HK-2 (cell line): ENCODE measurements around the gene ETFB.

ENCODE experiments used
- DNase-seq: peaks from one replicate; pipeline ENCODE4 v3.0.0-alpha.2; 2018; ENCODE audit not compliant: unreplicated experiment

ETFB gene

GRCh38 chr19:51351266-51351990, 14.8 kb downstream of the ETFB start:
- no peak for DNase-seq

DNA sequence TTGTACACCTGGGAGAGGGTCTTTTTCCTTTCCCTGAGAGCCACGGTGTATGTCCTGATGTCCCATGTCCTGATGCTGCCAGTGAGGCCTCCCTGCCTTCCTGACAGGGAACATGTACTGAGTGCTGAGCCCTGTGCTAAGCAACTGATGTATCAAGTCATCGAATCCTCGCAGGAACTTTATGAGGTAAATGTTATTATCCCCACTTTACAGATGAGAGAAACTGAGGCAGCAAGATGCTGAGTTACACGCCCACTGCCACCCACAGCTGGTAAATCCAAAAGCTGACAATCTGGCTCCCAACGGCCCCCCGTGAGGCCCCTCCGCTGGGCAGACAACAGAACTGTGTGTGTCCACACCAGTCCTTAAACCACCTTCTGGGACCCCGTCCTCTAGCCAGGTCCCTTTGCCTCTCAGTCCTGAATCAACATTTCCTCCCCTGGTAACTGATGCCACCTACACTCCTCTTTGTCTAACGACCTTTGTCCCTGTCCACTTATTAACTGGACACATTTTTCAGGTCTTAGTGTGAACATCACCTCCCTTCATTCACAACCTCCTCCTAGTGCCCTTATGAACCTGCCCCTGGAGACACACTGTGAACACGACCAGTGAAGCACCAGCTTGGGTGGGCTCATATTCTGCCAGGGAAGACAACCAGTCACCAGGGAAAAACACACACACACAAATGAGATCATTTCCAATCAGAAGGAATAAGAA, 18.8 kb downstream of the ETFB start:
- no peak for DNase-seq

DNA sequence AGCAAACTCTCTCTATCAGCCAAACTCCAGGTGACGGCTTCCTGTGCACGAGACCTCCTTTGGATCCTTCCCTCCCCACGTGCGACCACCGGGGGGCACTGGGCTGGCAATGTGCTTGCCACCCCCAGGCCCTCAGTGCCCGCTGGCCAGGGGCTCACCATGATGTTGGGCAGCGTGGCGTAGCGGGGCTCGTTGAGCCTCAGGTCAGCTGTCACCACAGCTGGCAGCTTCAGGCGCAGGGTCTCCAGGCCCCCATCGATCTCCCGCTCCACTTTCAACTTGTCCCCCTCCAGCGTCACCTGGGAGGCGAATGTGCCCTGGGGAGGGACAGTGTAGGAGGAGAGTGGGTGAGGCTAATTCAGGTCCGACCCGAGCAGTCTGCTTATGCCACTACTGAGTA, 19.4 kb downstream of the ETFB start:
- no peak for DNase-seq

- DNase-seq = no peak
These were observed 21.0 kb downstream of the ETFB start for GRCh38 chr19:51345076-51345620.

GRCh38 chr19:51342631-51343569, 23.3 kb downstream of the ETFB start:
- no peak for DNase-seq

- DNase-seq = no peak
These were observed 24.1 kb downstream of the ETFB start, which contains the start of gene VSIG10L for GRCh38 chr19:51341976-51342580. Gene VSIG10L (minus strand): TSS chr19:51342139. CDS start chr19:51342124, 15 bp downstream.

GRCh38 chr19:51341066-51341465, 25.1 kb downstream of the ETFB start:
- DNase-seq = no peak

GRCh38 chr19:51339687-51340656, 26.2 kb downstream of the ETFB start:
- DNase-seq = peak; percentile 100

DNA sequence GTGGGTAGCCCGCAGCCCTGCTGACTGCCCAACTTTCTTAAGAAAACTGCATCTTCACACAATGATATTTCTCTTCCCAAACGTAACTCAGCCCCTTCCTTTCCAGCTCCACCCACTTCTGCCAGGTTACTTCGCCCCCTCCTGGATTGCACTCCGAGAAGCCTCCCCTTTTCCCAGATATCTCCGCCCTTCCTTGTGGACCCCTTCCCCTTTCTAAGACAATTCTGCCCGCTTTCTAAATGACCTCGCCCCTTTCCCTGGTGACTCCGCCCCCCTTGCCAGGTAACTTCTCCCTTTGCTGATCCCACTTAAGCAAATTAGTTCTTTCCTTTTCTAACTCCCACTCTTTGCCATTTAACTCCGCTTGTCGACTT, 26.9 kb downstream of the ETFB start:
- DNase-seq = no peak

- DNase-seq = peak; percentile 85
These were observed 27.4 kb downstream of the ETFB start for GRCh38 chr19:51338563-51339312.

- no peak for DNase-seq
These were observed 28.2 kb downstream of the ETFB start for GRCh38 chr19:51337861-51338562.

- no peak for DNase-seq
These were observed 28.9 kb downstream of the ETFB start for GRCh38 chr19:51337141-51337860.

GRCh38 chr19:51333836-51334460, 32.2 kb downstream of the ETFB start:
- no peak for DNase-seq

- no peak for DNase-seq
These were observed 34.5 kb downstream of the ETFB start for GRCh38 chr19:51331716-51332115.

- DNase-seq = no peak
These were observed 35.0 kb downstream of the ETFB start for GRCh38 chr19:51331193-51331592.

DNA sequence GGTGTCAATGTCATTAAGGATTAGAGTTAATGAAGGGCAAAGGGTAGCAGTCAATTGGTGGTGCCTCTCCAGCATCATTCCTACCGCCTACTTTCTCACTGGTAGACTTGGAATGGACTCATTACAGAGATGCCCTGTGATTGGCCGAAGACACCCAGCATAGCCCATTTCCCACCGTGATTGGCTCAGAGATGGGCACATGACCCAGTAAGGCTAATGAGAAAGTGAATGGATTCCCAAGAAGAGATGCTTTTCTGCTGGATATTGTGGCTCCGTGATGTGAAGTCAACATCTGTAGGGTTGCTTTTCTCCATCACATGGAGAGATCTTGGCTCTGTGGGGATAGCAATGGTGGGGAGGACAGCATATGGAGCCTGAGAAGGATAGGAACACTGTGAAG, 35.8 kb downstream of the ETFB start:
- DNase-seq = no peak

DNA sequence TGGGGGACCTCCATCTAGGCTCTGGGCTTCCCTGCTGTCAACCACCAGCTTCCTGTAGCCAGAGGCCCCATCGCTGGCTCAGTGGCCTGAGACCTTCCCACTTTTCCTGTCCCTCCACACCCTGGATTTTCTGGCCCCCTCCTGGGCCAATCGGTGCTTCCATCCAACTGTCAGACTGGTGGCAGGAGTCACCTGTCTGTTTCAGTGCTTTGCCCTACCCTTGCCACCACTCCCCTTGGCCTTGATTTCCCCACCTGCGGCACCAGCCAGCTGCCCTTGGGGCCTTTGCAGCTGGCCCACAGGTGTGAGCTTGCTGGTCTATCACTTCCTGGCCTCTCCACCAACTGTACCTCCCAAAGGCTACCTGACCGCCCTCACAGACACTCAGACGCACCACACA, 36.8 kb downstream of the ETFB start:
- DNase-seq = no peak
